SK-MEL-5 (cell line): Measurements from ENCODE around the gene TPSB2. TPM values are rescaled to one million over a fixed set of nuclear protein-coding genes. Genes with fewer than 3 reads are reported as not detected.
"Not testable (repeated sequence)": the region's sequence is repeated elsewhere in the genome, so short reads cannot be mapped to it uniquely, and the experiment has no call there.

Experiments used
- DNase-seq: peaks from one replicate; pipeline ENCODE4 v3.0.0-alpha.2; 2016; ENCODE audit warnings: low read depth, low spot score
- in situ Hi-C: cut with HindIII; loops from 2 replicates; pipeline ENCODE4 v1.10.0; 2016; ENCODE audit warnings: low sequenced_read_pairs, high pct_unique_total_duplicates, low pct_unique_long_range_greater_than_20kb
- polyA plus RNA-seq, 2 experiments: library from polyadenylated mRNA; depleted of rRNA; stranded (reverse); fragments of >200 nt; gene quantifications; 2 replicates each; pipeline ENCODE4 v1.2.3, GENCODE V29; 2015
- total RNA-seq: library from RNA; depleted of rRNA; stranded (reverse); fragments of >200 nt; shearing (Covaris generic); gene quantifications from 2 replicates; pipeline ENCODE4 v1.2.3, GENCODE V29; 2014; rRNA removed

TPSB2 gene
- not detected in 2 replicates for total RNA-seq
- not detected in 2 replicates for polyA plus RNA-seq (2015; cell fraction: cytosol; rRNA removed)
- polyA plus RNA-seq (2015; cell fraction: nucleus; rRNA removed) = not detected in 2 replicates

DNA sequence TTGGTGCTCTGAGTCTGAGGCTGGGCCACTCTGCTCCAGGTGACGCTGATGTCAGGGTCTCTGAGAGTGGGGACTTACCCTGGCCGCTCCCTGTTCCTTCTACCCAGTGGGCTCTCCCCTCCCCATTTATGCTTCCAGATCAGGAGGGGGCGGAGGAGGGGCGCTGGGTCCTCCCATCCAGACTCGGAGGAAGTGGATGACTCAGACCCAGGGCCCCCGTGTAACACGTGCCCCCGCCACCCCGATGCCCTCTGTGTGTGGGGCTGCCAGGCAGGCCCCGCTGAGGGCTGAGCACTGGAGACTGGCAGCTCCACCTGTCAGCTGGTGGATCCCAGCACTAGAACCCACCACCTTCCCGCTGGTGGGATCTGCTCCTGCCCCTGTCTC, at the start of gene TPSB2:
Gene TPSB2, minus strand, starts transcription at position 101 of the 387 bp plus-strand sequence. CDS start 233 bp downstream, outside the sequence.
- DNase-seq, in situ Hi-C loops: not testable (repeated sequence)

DNA sequence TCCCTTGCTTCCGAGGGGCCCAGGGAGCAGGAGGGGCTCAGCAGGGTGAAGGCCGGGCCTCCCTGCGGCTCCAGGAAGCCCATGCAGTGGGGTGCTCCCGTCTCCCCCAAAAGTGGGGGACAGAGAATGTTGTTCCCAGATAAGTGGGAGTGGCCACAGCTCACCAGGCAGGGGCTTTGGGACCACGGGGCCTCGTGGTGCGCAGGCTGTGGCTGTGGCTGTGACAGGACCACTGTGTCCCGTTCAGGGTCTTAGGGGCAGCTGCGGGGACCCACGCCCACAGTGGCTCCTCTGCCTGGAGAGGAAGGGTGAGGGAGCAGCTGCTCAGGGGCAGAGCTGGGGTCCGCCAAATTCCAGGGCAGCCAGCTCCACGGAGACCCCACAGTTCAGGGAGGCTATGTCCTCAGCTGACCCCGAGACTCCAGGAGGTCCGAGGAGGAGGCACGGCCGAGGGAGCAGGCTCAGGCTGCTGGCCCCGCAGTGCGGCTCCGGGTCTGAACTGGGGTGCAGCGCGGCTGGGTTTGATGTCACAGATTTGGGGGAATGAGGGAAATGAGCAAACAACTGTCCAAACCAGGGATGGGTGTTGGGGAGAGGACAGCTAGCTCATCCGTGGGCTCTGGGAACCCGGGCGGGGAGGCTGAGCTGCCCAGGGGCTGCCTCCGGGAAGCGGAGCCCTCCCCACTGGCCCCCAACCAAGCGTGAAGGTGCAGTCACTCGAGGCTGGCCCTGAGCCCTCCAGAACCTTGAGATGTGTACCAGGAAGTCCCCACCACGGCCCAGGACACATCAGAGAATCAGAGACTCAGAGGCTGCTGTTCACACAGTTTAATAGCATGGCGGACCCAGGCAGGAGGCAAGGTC, 49.3 kb upstream of the TPSB2 start:
- no peak for DNase-seq
- in situ Hi-C loops = no loop called here

DNA sequence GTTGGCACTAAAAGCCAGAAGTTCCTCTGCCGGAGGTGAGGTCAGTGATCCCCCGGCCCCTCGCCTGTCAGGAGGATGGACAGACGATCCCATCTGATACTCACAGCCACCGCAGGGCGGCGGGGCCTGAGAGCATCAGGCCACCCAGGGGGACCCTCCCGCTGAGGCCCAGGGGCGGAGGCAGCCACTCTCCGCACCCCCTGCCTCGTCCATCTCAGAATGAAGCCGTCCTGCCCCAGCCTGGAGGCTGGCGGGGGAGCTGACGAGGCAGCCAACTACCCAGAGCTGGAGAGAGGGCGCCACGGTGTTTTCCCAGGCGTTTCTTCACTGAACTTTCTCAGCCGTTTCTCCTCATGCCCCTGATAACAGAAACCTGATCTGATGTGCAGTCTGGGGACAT, 48.5 kb upstream of the TPSB2 start:
- in situ Hi-C loops = no loop called here

DNA sequence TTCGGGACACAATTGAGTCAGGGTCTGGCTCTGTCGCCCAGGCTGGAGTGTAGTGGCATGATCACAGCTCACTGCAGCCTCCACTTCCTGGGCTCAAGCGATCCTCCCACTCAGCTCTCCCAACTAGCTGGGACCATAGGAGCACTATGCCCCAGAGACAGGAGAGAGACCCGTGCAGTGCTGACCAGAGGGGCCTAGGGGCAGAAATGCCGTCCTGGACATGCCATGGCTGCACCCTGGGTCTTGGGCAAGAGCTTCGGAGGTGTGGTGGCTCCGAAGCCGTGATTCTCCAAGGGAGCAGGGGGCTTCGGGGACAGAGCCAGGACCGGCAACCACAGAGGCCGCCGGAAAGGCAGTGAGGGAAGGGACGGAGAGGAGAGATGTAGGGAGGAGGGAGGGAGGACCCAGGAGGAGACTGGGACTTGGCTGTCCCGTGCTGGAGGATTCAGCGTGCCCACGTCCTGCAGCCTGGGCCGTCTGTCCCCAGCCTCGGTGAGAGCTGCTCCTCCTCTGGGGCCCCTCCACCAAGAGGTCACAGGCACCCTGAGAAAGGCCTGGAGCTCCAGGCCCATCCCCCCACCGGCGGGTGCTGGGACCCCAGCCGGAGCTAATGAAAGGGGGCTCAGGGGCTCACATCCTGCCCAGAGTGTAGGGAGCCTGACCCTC, 47.8 kb upstream of the TPSB2 start:
- in situ Hi-C loops = no loop called here
- no peak for DNase-seq

More for the DNA sequence above, 48.5 kb upstream of the TPSB2 start:
- DNase-seq = no peak

DNA sequence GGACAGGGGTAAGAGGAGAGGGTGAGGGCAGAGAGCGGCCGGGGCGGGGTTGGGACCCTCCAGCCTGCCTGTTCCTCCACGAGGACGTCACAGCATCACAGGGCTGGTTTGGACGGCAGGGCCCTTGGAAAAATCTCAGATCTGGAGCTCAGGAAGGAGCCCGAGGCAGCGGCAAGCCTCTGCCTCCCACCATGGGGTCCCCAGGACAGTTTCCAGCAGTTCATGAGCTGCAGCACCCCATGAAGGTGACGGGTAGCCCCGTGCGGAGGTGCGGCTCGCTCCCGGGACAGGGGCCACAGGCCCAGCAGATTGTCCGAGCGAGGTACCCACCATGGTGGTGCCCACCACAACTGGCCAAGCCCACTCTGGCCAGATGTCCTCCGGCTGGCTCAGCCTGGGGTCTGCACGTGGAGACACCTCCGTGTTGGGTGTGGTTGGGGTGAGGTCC, 47.2 kb upstream of the TPSB2 start:
- no peak for DNase-seq
- in situ Hi-C loops = no loop called here

DNA sequence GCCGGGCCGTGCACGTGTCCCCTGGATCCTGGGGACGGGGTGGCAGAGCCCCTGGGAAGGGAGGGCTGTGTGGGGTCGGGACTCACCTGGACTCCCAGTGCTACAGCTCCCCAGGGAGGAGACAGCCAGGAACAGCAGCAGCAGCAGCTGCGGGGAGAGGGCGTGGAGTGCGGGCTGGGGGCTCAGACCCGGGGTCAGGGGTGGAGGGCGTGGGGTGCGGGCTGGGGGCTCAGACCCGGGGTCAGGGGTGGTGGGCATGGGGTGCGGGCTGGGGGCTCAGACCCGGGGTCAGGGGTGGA, 46.5 kb upstream of the TPSB2 start:
- DNase-seq = no peak
- in situ Hi-C loops = no loop called here

DNA sequence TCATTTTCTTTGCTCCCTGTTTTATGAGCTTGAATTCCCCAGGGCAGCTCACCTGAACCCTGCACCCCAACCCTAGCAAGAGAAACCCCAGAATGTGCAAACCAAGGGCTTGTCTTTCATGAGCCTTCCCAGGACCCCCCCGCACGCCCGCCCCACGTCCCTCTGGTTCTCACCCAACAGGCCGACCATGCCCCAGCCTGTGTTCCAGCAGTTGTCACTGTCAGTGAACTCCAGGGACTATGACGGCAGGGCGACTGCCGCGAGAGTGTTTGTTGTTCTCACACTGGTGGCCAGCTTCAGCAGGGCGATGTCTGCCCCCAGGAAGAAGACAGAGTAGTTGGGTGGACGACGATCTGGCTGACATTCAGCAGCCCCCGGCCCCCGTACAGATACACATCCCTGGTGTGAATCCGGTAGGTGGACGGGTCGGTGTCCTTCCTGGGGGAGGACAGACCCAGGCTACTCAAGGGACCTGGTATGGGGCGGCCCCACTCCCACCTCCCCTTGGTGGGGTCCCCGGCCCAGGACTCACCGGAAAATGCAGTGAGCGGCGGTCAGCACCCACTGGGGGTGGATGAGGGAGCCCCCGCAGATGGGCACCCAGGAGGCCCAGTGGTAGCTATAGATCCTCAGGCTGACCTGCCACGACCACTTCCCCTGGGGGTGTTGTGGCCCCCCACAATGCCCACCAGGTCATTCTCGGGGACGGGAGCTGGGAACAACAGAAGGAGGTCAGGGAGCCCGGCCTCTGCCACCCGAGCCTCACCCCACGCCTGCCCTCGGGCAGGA, 46.0 kb upstream of the TPSB2 start:
- in situ Hi-C loops = no loop called here
- DNase-seq = no peak

DNA sequence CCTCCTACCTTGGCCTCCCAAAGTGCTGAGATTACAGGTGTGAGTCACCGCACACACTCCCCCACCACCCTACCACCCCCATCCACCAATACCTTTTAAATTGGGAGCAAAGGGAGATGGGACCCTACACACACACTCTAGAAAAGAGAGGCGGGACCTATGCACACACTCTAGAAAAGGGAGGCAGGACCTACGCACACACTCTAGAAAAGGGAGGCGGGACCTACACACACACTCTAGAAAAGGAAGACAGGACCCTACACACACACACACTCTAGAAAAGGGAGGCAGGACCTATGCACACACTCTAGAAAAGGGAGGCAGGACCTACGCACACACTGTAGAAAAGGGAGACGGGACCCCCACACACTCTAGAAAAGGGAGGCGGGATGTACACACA, 44.8 kb upstream of the TPSB2 start:
- in situ Hi-C loops = no loop called here
- no peak for DNase-seq

DNA sequence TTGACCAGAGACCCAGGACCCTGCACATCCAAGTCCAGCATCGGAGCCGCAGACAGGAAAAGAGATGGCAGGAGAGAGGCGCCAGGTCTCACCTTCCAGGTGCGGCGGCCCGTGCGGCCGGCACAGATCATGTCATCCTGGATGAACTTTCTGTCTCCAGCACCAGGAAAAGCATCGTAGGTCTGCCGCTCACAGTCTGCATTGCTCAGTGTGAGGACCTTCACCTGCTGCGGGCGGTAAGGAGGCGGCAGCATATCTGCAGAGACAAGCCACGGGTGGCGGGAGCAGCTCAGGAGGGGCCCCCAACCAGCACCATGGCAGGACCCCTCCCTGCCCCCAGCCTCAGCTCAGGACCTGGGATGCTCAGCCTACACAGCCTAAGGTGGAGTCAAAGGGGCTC, 43.8 kb upstream of the TPSB2 start:
- in situ Hi-C loops = no loop called here
- DNase-seq = no peak

DNA sequence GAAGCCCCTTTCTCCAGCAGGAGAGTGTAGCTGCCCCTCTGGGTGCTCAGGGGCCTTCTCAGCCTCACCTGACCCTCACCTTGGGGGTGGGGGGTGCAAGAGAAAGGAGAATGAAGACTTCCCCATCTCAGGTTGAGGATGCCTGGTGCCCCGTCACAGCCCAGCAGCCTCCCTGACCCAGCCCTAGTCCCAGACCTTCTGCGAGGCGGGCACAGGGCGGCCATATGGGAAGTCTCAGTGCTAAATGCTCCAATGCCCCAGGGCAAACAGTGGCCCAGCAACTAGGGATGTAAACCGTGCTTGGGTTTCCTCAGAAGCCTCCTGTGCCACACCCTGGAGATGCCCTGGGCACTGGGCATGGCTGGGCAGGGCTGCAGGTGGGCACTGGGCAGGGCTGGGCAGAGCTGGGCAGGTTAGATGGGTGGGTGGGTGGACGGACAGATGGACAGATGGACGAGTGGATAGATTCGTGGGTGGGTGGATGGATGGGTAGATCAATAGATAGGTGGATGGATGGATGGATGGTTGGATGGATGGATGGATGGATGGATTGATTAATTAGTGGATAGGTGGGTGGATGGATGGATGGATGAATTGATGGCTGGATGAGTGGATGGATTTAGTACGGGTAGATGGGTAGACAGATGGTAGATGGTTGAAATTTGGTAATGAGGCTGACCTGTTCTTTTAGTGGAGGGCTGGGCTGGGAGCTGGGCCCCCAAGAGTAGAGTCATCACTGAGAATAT, 42.6 kb upstream of the TPSB2 start:
- DNase-seq = no peak
- in situ Hi-C loops = no loop called here

DNA sequence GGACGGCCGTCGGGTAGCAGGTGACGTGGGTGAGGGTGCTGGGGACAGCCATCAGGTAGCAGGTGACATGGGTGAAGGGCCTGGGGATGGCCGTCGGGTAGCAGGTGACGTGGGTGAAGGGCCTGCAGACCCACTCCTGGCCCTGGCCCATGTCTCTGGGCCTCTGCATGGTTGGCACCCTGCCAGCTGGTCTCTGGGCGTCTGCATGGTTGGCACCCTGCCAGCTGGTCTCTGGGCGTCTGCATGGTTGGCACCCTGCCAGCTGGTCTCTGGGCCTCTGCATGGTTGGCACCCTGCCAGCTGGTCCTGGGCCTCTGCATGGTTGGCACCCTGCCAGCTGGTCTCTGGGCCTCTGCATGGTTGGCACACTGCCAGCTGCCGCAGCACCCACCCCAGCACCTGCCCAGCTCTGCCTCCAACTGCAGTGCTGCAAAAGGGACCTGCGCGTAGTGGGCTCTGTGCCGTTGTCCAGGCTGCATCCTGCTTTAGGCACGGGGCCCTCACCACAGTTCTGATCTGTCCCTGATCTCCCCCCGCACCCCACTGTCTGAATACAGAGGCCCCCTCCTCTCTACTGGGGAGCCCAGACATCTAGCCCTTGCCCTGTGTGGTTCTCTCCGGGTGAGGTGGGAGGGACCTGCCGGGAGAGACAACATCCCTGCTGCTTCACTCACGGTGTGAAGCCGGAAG, 41.9 kb upstream of the TPSB2 start:
- DNase-seq, in situ Hi-C loops: not testable (repeated sequence)

DNA sequence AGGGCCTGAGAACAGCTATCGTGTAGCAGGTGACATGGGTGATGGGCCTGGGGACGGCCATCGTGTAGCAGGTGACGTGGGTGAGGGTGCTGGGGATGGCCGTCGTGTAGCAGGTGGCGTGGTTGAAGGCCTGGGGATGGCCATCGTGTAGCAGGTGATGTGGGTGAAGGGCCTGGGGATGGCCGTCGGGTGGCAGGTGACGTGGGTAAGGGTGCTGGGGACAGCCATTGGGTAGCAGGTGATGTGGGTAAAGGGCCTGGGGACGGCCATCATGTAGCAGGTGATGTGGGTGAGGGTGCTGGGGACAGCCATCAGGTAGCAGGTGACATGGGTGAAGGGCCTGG, 41.4 kb upstream of the TPSB2 start:
- in situ Hi-C loops = no loop called here
- no peak for DNase-seq

DNA sequence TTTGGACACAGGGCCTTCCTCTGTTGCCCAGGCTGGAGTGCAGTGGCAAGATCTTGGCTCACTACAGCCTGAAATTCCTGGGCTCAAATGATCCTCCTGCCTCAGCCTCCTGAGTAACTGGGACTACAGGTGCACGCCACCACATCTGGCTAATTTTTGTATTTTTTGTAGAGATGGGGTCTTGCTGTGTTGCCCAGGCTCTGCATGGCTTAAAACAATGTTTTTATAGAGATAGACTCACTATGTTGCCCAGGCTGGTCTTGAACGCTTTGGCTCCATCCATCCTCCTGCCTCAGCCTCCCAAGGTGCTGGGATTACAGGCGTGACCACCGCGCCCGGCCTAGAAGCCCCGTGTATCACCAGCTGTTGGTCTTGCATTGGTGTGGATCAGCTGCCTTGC, 39.4 kb upstream of the TPSB2 start:
- DNase-seq, in situ Hi-C loops: not testable (repeated sequence)

DNA sequence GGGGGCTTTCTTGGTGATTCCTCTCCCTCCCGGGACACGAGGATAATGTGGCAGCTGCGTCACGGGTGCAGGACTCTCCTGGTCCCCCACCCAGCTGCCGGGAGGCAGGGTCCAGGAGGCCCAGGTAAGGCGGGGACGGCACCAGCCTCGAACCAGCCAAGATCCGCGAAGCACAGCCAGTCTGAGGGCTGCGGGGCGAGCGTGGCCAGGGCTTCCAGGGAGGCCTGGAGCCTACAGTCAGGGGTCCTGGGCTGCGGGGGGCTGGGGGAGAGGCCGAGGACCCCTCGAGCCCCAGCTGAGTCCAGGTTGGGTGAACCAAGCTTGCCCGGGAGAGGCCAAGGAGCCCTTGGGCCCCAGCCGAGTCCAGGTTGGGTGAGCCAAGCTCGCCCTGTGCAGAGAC, 35.8 kb upstream of the TPSB2 start:
- no peak for DNase-seq

DNA sequence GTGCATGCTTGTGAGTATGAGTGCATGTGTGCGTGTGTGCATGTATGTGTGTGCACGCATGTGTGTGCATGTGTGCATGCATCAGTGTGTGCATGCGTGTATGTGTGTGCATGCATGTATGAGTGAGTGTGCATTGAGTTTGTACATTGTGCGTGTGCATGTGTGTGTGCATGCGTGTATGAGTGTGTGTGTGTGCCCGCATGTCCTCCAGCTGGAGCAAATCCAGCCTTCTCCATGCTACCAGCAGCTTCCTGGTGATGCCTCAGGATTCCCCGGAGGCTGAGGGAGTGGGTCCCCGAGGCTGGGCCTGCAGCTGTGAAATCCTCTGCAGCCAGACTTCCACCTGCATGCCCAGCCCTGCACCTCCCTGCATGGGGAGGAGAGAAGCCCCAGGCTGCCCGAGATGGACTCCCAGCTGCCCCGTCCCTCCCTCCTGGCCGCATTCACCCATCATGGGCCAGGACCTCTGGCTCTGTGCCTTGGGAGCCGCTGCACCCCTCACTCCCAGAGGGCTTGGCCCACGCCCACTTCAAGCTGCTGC, 35.2 kb upstream of the TPSB2 start:
- DNase-seq = no peak
- in situ Hi-C loops = no loop called here

More for the DNA sequence above, 35.8 kb upstream of the TPSB2 start:
- in situ Hi-C loops = no loop called here

DNA sequence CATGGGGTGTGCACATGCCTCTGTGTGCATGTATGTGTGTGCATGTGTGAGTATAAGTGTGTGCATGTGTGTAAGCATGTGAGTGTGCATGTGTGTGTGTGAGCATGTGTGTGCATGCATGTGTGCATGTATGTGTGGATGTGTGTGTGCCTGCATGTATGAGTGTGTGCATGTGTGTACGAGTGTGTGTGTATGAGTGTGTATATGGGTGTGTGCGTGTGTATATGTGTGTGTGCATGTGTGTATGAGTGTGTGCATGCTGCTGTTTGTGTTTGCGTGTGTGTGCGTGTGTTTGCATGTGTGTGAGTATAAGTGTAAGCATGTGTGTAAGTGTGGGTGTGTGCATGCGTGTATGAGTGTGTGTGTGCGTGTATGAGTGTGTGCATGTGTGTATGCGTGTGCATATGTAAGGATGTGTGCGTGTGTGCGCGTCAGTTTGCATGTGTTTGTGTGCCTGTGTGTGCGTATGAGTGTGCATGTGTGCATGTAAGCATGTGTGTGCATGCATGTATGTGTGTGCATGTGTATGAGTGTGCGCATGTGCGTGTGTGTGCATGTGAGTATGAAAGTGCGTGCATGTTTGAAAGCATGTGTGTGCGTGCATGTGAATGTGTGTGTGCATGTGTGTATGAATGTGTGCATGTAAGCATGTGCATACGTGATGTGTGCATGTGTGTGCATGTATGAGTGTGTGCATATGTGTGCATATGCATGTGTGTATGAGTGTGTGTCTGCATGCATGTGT, 34.5 kb upstream of the TPSB2 start:
- no peak for DNase-seq
- in situ Hi-C loops = no loop called here
